EH (cell line): ENCODE data around the gene MED20.
A peak's percentile ranks its signal among the peaks of the same experiment; 100 is the strongest.

Experiments used
- DNase-seq: peaks from one replicate; pipeline ENCODE4 v3.0.0-alpha.2; 2015; ENCODE audit warnings: low read depth

The MED20 gene

DNA sequence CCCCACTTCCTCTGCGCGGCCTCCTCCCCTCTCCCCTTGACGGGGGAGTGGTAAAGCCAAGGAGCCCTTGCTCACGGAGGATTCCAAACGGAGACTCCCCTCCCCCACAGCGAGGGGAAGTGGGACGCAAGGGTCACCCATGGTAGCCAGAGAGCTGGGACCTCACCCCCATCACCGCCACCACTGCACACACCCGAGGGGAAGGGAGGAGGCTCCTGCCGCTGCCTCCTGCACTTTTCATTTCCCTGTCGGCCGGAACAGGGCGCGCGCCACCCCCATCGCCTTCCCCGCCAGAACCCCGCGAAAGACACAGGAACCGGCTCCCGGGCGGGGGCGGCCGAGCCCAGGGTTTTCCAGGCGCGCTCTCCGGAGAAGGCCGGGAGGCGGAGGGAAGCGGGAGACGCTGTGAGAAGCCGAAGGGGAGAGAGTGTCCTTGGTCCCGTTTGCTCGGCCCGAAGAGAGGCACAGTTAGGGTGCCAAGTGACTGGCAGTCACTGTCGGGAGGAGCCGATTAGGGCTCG is 19.9 kb upstream of the MED20 start:
- peak; percentile 40 for DNase-seq

DNA sequence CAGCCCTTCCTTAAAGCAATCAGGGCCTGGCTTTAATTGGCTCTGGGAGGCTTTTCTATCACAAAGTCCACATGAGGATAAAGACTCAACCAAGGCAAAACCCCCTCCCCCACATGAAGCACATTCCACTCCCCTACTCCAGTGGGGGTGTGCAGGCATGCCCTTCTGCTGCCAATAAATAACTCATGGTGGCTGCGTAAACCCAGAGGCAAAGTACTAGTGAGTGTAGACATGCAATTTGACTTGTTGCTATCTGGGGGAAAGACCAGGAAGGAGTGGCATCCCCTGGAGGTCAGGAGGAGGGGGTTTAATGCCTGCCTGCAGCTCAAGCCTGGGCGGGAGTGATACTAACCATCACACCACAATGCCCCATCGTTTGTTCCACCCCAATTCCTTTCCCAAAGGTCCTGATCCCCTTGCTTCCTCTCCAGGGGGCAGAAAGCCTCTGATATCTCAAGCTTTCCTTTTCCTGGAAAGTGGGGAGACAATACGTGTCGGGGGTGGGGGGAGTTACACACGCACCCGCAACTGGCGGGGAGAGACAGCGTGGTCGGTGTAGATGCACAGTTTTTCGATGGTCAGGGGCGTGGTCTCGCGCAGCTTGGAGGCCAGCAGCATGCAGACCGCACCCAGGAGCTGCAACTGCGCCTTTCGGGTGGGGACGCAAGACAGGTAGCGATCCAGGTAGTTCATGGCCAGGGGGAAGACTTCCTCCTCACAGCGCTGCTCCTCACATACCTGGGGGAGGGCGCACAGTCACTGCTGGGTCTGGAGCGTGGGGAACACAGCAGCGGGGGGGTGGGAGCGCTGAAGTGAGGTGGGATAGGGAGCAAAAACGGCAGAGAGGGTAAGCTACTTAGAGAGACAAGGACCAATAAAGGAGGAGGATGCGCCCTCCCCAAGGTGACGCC is 19.2 kb upstream of the MED20 start:
- DNase-seq, result peak; percentile 74

DNA sequence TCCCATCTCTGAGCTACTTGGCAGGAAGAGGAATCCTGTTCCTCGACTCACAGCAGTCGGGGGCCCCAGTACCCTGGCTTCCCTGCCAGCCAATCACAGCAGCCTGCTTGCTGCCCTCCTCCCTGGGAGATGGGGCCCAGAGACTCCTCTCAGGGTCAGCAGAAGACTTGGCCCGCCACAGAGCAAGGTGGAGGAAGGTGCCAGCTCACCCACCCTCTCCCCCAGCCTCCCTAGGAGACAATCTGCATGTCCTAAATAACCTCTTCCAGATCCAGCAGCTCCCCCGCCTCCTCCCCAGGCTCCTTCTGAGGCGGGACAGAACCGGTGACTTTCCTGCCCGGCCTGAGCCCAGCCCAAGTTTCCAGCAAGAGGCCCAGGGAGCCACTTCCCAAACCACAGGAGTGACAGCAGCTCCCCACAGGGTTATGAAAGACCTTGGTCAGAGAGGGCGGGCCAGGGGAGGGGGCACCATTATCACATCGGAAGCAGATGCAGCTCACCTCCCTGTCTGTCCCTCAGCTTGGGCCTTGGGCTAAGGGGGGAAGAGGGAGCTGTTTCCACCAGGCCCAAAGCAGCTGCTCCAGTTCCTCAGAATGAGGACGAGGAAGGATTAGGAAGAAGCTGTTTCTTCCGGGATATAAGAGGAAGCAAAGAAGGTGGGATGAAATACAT is 18.4 kb upstream of the MED20 start:
- peak; percentile 54 for DNase-seq

DNA sequence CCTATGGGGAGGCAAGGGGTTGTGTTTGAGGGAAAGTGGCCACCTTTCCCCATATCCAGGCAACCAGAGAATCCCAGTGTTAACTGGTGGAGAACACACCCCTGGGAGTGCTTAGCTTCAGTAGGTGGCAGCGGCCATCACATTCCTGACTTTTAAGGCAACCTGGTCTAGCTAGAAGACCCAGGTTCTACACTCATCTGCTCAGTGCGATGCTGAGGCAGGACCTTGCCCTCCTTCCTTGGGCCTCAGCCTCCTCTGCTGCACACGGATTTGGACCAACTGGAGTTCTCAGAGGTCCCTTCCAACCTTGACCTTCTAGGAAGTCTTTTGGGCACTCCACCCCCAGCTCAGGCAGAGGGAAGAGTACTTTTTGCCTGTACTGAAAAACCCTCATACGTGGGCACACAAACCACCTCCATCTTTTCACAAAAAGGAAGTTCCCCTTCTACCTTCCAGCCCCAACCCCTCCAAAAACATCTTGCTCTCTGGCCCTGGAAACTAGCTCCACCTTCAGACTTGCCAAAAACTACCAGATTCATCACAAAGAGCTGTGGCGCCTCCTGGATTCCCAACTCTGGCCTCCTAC is 17.7 kb upstream of the MED20 start:
- no peak for DNase-seq

DNA sequence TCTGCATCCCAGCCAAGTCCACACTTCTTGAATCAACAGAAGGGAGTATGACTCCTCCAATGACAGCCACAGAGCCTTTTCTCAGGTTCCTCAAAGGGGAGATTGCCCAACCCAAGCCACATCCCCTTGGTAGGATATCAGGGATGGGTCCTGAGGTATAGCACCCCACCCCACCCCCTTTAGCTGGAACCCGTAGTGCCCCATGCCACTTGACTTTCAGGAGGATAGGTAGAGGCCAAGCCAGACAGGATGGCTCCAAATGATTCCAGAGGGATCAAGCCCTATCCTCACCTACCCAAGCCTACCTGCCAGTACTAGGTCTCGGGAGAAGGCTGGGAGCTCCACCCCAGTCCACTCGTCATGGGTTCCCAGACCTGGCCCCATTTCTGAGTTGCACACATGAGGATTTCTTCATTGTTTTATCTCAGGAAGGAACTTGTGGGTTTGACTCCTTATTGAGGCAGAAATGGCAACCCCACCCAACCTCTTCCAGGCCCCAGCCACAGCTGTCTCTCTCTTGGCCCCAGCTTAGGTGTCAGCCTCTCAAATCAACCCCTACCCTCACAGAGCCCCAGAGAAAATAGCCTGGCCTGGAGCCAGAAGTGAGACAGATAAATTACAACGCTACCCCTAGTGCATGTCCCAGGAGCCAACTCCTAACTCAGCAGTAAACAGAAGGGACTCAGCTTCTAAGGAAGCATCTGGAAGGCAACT is 17.1 kb upstream of the MED20 start:
- DNase-seq, result no peak

DNA sequence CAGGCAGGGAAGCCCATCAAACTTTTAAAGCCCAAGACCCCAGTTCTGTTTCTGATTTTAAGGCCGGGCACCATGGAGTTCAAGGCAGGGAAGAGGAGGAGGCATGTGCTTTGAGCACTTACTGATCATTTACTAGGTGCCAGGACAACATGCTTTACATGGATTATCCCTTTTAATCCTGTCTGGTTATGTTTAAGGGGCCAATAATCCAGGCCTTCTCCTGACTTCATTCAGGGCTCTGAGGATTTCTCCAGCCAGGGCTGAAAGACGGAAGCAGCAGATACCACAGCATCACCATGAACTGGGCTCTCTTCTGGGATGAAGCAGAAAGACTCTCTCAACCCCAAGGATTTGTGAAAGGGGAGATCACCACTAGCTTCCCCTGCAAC is 16.5 kb upstream of the MED20 start:
- no peak for DNase-seq

DNA sequence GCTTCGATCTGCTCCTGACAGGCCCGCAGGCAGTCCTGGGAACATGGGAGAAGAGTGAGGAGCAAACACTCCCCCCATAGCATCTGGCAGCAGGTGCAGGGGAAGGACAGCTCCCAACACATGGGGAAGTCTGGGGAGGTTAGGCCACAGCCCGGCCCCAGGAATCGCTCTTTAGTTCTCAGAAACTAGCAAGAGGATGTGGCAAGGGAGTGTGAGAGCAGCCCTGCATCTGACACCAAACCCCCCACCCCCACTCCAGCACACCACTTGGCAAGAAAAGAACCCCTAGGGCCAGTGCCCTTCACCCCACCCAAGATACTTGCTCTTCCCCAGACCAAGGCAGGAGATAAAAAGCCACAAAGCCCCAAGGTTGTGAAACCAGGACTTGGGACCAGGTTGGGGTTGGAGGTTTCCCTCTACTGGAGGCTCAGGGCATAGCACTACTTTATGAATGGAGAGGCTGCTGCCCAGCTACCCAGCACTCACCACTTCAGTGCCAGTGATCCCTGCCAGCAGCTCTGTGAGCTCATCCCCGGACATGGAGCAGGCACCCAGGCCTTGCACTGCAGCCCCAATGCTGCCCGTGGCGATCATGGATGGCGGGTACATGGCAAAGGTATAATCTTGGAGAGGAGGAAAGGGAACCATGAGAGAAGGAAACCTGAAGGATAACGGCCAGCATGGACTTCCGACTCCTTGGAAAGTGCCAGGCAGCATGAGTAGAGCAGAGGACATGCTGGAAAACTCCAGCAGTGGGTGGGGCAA is 15.3 kb upstream of the MED20 start:
- DNase-seq, result peak; percentile 92

DNA sequence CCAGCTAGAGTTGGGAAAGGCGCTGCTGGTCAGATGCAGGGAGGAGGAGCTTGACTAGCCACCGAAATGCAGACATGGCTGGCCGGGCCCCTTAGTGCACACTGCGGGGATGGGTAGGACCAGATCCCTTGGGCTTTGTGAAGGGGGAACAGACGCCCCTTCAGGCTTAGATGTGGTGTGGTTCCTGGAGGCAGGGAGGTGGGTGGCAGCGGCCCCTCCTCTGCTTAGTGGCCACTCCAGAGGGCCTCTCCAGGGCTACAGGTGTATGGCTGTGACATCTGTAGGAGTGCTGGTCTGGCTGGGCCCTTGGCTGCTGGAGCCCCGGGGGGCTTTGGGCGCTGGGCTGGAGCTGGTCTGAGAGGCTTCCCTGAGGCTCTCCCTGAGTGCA is 14.7 kb upstream of the MED20 start:
- DNase-seq, result no peak

DNA sequence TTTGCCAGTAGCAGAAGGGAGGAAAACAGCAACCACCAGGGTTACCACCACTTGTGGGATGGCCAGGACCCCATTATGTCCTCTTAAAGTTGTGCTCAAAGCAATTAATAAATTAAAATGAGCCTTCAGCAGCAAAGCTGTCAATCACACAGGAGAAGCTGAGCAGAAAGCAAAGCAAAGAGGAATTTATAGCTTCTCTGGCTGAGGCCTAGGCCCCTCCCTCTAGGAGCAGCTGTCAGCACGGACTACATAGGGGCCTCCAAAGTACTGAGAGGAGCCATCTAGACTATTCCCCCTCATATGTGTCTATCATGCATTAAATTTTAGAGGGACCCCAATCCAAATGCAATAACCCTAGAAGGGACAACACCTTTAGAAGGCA is 14.2 kb upstream of the MED20 start:
- DNase-seq, result no peak

DNA sequence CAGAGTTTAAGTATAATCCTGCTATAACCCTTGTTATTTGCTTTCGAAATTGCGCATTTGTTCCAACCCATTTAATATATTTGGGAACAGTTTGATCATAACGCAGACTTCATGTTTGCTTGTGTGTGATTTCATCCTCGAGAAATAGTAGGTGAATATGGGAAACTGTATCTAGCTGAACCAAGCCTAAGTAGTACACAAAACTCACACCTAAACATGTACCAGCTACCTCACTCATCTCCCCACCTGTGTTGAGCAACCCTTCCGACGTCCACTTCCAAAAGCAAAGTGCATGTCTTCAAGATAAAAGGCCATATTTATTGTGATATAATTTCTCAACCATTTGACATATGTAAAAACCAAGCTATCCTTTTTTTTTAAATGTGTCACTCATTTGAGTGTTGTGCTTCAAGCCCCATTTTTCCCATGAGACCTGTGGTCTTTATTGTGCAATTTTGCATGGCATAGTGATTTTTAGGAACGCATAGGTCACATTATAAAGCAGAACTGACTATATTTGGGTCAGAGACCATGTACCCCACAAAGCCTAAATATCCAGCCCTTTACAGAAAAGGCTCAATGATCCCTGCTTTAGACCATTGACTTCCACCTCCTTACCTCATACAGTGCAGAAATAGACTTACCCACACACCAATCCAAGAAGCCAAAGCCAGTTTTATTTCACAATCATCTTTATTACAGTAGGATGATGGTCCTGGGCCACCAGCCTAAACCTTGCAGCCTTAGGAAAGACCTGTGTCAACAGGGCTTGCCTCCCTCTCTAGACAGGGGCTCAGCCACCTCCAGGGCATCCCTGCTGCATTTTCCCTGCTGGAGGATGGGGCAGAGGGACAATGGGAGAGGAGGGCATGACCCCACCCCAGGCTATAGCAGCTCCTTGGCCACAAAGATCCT is 13.6 kb upstream of the MED20 start:
- no peak for DNase-seq

DNA sequence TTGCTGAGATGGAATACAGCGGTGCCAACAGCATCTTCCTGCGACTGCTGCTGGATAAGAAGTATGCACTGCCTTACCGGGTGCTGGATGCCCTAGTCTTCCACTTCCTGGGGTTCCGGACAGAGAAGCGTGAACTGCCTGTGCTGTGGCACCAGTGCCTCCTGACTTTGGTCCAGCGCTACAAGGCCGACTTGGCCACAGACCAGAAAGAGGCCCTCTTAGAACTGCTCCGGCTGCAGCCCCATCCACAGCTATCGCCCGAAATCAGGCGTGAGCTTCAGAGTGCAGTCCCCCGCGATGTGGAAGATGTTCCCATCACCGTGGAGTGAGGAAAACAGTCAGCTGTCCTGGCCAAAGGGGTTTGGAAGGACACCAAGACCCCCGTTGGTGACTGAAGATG is 11.4 kb upstream of the MED20 start:
- DNase-seq, result no peak

DNA sequence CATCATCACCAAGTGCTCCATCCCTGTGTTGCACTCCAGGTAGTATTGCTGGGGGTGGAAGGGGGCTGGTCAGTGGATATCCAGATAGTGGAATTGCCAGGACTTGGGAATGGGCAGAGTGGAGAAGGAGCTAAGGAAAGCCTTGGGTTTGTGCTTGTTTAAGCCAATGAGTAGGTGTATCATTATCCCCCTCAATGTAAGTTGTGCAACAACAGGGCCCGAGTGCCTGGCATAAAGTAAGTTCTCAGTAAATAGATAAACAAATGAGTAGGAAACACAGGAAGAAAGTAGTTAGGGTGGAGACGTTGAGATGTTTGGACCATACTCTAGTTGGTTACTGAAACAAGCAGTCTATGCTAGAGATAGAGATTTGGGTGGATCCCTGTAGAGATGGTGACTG is 10.9 kb upstream of the MED20 start:
- DNase-seq, result no peak

DNA sequence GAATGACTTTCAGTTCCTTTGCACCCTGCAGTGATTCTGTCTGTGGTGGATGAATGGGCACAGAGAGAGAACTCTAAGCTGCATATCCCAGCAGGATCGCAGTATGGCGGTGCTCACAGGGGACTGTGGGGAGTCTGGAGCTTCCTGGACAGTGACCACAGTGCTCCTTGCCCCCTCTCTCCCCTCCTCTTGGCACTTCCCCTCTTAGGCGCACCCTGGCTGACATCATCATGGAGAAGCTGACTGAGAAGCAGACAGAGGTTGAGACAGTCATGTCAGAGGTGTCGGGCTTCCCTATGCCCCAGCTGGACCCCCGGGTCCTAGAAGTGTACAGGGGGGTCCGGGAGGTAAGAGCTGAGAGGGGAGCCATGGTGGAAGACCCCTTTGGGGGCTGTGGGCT is 9.0 kb upstream of the MED20 start:
- no peak for DNase-seq

DNA sequence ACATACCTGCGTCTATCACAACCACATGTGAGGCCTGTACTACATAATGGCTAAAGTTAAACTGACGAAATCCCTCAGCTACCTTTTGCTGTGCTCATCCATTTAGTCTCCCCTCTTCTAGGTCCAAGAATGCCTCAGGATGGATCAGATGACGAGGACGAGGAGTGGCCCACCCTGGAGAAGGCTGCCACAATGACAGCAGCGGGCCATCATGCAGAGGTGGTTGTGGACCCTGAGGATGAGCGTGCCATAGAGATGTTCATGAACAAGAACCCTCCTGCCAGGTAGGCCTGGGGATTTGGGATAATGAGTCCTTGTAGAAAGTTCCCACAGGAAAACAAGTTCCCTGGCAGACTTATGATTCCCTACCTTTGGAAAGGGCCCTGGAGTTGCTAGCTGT is 6.3 kb upstream of the MED20 start:
- DNase-seq, result no peak

DNA sequence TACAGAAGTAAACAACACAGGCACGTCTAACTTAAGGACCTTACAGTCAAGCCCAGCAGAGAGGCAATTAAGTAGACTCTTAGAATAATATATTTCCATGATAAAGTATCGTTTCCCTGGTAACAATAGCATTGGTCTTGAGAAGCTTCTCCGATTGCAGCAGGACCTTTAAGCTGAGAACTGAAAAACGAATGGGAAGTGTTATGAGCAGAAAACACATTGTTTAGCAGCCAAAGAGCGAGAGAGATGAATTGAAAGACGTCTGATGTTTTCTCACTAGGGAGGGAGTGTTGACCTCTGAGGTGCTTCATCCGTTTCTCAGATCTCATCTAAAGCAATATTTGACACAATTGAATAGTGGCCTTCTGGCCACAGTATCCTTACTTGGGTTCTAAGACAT is 1.2 kb upstream of the MED20 start:
- DNase-seq, result no peak

DNA sequence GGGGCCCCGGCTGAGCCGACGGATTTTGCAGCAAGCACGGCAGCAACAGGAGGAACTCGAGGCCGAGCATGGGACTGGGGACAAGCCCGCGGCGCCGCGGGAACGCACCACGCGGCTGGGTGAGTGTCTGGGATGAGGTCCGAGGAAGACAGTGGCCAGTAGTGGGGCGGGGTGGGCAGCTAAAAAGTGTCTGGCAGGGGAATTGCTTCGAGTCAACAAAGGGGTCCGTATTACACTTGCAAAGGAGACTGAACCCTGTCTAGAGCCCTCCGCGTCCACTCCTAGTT is 716 bp upstream of the MED20 start:
- no peak for DNase-seq

DNA sequence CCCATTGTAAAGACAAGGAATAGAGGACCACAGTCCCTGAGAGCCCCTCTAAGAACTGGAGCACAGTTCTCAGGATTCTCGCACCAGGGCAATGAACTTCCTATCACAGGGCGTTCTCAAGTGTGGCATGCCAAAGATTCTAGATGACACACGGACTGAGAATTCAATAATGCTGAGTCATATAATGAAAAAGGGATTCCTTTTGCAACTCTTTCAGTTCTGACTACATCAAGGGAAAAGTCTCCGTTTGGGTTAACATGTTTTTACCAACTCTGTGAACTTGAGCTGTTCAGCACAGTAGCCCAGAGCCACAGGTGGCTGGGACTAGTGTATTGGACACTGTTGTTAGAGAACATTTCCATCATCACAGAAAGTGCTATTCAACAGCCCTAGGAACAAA is 3.4 kb downstream of the MED20 start:
- peak; percentile 96 for DNase-seq

DNA sequence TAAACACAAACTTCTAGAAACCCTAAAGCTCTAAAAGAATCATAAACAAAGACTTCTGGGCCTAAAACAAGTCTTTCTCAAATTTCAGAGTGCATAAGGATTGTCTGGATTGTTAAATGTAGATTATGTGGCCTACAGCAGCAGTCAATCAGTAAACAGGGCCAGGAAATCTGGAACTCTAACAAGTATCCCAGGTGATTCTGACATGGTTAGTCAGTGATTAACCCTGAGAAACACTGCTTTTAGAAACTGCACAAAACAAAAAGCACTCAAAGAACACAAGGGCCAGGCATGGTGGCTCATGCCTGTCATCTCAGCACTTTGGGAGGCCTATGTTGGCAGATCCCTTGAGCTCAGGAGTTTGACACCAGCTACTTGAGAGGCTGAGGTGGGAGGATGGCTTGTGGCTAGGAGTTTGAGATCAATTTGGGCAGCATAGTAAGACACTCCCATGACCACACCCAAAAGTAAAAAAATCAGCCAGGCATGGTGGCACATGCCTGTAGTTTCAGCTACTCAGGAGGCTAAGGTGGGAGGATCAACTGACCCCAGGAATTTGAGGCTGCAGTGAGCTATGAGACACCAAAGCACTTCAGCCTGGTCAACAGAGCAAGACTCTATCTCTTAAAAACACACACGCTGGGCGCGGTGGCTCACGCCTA is 5.9 kb downstream of the MED20 start:
- DNase-seq, result no peak

DNA sequence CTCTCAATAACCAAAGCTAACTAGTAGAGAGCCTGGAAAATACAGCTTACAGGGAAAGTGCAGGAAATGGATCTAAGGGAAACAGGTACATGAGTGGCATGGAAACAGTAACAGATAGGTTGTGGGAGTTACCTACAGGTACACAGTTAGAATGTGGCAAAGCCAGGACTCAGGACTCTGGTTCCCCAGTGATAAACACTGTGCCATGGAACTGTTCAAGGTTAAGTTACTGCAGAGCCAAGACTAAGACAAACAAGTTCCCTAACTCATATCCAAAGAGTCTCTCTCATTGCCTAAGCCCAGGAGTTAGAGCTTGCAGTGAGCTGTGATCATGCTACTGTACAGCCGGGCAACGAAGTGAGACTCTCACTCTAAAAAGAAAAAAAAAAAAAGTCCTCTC is 6.6 kb downstream of the MED20 start:
- no peak for DNase-seq

DNA sequence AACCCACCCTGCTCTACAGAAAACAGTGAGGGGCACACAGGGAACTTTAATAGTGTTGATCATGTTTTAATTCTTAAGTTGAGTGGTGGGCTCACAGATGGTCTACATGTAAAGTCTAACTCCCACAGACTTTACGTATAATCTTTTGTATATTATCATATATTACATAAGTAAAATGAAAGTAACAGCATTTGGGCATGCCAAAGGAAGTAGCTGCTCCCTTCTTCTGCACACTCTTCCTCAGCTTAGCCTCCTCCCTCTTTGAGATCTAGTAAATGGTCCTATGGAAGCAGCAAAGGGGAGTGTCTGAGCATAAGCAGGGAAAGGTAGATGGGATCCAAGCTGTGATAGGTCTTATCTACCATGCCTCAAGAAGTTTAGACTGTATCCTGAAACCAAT is 11.2 kb downstream of the MED20 start:
- DNase-seq, result no peak
